Measurements from ENCODE around the gene STYK1. TPM values are rescaled to one million over a fixed set of nuclear protein-coding genes. Genes with fewer than 3 reads are reported as not detected.

The STYK1 gene
- total and polyA plus RNA-seq, 4 donors: 0.67 to 1.3 (median 0.89) TPM

GRCh38 chr12:10633541-10633940 lies 40.3 kb downstream of the STYK1 start:
- Histone ChIP-seq H3K9ac (ENCODE audit: insufficient read depth in 1 of 2, low read length in 2 of 2) (no peak overlapping the region), H3K27me3 (ENCODE audit: control insufficient read depth in 3 of 3, insufficient read depth in 3 of 3, low read length in 2 of 3) (no peaks in the 10 kb centered on the region), H3K4me3 (no peak overlapping the region), H3K27ac (ENCODE audit: low read depth in 1 of 2, low read length in 1 of 2) (no peak overlapping the region), H3K9me3 (ENCODE audit: control insufficient read depth in 4 of 4, insufficient read depth in 3 of 4, low read length in 3 of 4) (no peaks in the 10 kb centered on the region), H3K36me3 (ENCODE audit: control insufficient read depth in 4 of 4, insufficient read depth in 4 of 4, low read length in 4 of 4) (no peaks in the 10 kb centered on the region), H3K4me1 (ENCODE audit: control insufficient read depth in 5 of 5, insufficient read depth in 5 of 5, low read length in 5 of 5) (no peaks in the 10 kb centered on the region)
- 86 to 90% methylated on average over 3 of the region's 3 CpGs for WGBS, 2 donors
- DNase-seq: no peak
- no peak for TF ChIP-seq CTCF (IDR thresholded peaks at IDR 0.05; ENCODE audit: control extremely low read depth, extremely low read depth)
- no peak for ATAC-seq (ENCODE audit: insufficient read depth, low FRiP score)

GRCh38 chr12:10632226-10632625 lies 41.6 kb downstream of the STYK1 start:
- H3K9ac ChIP-seq (ENCODE audit: insufficient read depth in 1 of 2, low read length in 2 of 2): no peak overlapping the region
- H3K9me3 ChIP-seq (ENCODE audit: control insufficient read depth in 4 of 4, insufficient read depth in 3 of 4, low read length in 3 of 4): no peaks in the 10 kb centered on the region
- no peak overlapping the region for H3K4me3 ChIP-seq
- no peak overlapping the region for H3K27ac ChIP-seq (ENCODE audit: low read depth in 1 of 2, low read length in 1 of 2)
- no peak for TF ChIP-seq CTCF (IDR thresholded peaks at IDR 0.05; ENCODE audit: control extremely low read depth, extremely low read depth)
- DNase-seq (no peak), ATAC-seq (ENCODE audit: insufficient read depth, low FRiP score) (no peak)
- no peaks in the 10 kb centered on the region for H3K27me3 ChIP-seq (ENCODE audit: control insufficient read depth in 3 of 3, insufficient read depth in 3 of 3, low read length in 2 of 3)
- no peaks in the 10 kb centered on the region for H3K4me1 ChIP-seq (ENCODE audit: control insufficient read depth in 5 of 5, insufficient read depth in 5 of 5, low read length in 5 of 5)
- no peaks in the 10 kb centered on the region for H3K36me3 ChIP-seq (ENCODE audit: control insufficient read depth in 4 of 4, insufficient read depth in 4 of 4, low read length in 4 of 4)

GRCh38 chr12:10624605-10625004 lies 49.2 kb downstream of the STYK1 start:
- no peaks in the 10 kb centered on the region for H3K4me1 ChIP-seq (ENCODE audit: control insufficient read depth in 5 of 5, insufficient read depth in 5 of 5, low read length in 5 of 5)
- H3K27ac ChIP-seq (ENCODE audit: low read depth in 1 of 2, low read length in 1 of 2): no peak overlapping the region
- H3K27me3 ChIP-seq (ENCODE audit: control insufficient read depth in 3 of 3, insufficient read depth in 3 of 3, low read length in 2 of 3): peaks cover 0 to 2% (median 0%) of the 10 kb centered on the region in 3 donors
- ATAC-seq (ENCODE audit: insufficient read depth, low FRiP score) (no peak), DNase-seq (no peak)
- no peak for TF ChIP-seq CTCF (IDR thresholded peaks at IDR 0.05; ENCODE audit: control extremely low read depth, extremely low read depth)
- H3K36me3 ChIP-seq (ENCODE audit: control insufficient read depth in 4 of 4, insufficient read depth in 4 of 4, low read length in 4 of 4): no peaks in the 10 kb centered on the region
- H3K9ac ChIP-seq (ENCODE audit: insufficient read depth in 1 of 2, low read length in 2 of 2): no peak overlapping the region
- H3K9me3 ChIP-seq (ENCODE audit: control insufficient read depth in 4 of 4, insufficient read depth in 3 of 4, low read length in 3 of 4): no peaks in the 10 kb centered on the region
- 70 to 92% methylated on average over 3 of the region's 3 CpGs for WGBS, 2 donors
- H3K4me3 ChIP-seq: no peak overlapping the region

- Histone ChIP-seq H3K4me1 (ENCODE audit: control insufficient read depth in 5 of 5, insufficient read depth in 5 of 5, low read length in 5 of 5) (no peaks in the 10 kb centered on the region), H3K4me3 (no peak overlapping the region), H3K9me3 (ENCODE audit: control insufficient read depth in 4 of 4, insufficient read depth in 3 of 4, low read length in 3 of 4) (no peaks in the 10 kb centered on the region), H3K9ac (ENCODE audit: insufficient read depth in 1 of 2, low read length in 2 of 2) (no peak overlapping the region), H3K27ac (ENCODE audit: low read depth in 1 of 2, low read length in 1 of 2) (no peak overlapping the region), H3K27me3 (ENCODE audit: control insufficient read depth in 3 of 3, insufficient read depth in 3 of 3, low read length in 2 of 3) (peaks cover 0 to 2% (median 0%) of the 10 kb centered on the region in 3 donors), H3K36me3 (ENCODE audit: control insufficient read depth in 4 of 4, insufficient read depth in 4 of 4, low read length in 4 of 4) (no peaks in the 10 kb centered on the region)
- DNase-seq (no peak), ATAC-seq (ENCODE audit: insufficient read depth, low FRiP score) (no peak)
- TF ChIP-seq CTCF (IDR thresholded peaks at IDR 0.05; ENCODE audit: control extremely low read depth, extremely low read depth): no peak
These were observed 50.7 kb downstream of the STYK1 start for GRCh38 chr12:10623131-10623530.
